ENCODE data around the gene BHMT2. TPM values are rescaled to one million over a fixed set of nuclear protein-coding genes. Genes with fewer than 3 reads are reported as not detected.

BHMT2 gene
- total and polyA plus RNA-seq, 2 of the 4 experiments (the other 2 are of a cell fraction), result 0.36 to 0.60 TPM

DNA sequence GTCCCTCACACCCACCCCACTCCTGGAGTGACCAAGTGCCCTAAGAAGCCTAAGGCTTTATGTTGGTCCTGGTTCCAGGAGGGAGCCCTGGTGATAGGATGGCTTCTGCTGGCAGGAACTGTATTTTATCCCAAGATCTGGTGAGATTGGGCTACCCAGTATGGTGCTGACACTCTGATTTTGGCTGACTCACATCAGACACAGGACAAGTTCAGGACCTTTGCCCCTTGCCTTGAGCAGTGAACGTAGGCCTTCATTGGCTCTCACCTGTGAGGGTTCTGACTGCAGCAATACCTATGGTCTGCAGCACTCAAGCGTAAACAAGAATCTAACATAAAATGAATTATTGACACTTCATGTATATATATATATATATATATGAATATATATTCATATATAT is 67.1 kb downstream of the BHMT2 start:
- H2AK9ac ChIP-seq (replicated peaks; ENCODE audit: low read depth, low read length, poor library complexity), result no peak overlapping the region
- H3K4ac ChIP-seq (ENCODE audit: low read depth, low read length), result no peak overlapping the region
- H3K9me1 ChIP-seq (ENCODE audit: insufficient read depth, low read length), result no peaks in the 10 kb centered on the region
- H2BK15ac ChIP-seq (ENCODE audit: low read depth, low read length), result no peak overlapping the region
- no peak overlapping the region for H3K18ac ChIP-seq (ENCODE audit: low read depth, low read length)
- no peak overlapping the region for H3K4me3 ChIP-seq (ENCODE audit: insufficient read depth, low read depth, low read length)
- no peak overlapping the region for H2AK5ac ChIP-seq (ENCODE audit: low read depth, low read length)
- ATAC-seq (ENCODE audit: low read depth) (no peak), DNase-seq (no peak)
- H2BK120ac ChIP-seq (ENCODE audit: low read depth, low read length), result no peak overlapping the region
- in situ Hi-C loops (cut with MboI; ENCODE audit: low sequenced_read_pairs) (loop anchor here (10.0 kb wide), 1 partner anchor 242 kb away; no protein-coding TSS in a partner anchor), intact Hi-C loops (cut with micrococcal nuclease) (no loop called here), dilution Hi-C loops (cut with HindIII; ENCODE audit: low sequenced_read_pairs, unreplicated experiment) (no loop called here)
- H2AFZ ChIP-seq (replicated peaks; ENCODE audit: low read length, poor library complexity), result no peak overlapping the region
- no peak overlapping the region for H3K23ac ChIP-seq (ENCODE audit: low read depth, low read length)
- H3K36me3 ChIP-seq (ENCODE audit: control insufficient read depth, insufficient read depth, low read length), result no peaks in the 10 kb centered on the region
- no peak overlapping the region for H4K91ac ChIP-seq (ENCODE audit: insufficient read depth, low read depth, low read length)
- H4K8ac ChIP-seq (ENCODE audit: low read depth in 2 of 2, low read length in 2 of 2), result no peak overlapping the region
- H2BK20ac ChIP-seq (ENCODE audit: low read depth, low read length), result no peak overlapping the region
- TF ChIP-seq SMC3 (IDR thresholded peaks at IDR 0.05; ENCODE audit: low read depth, low read length) (no peak), CHD1 (IDR thresholded peaks at IDR 0.05; ENCODE audit: low read depth, low read length) (no peak), MXI1 (IDR thresholded peaks at IDR 0.05; ENCODE audit: borderline replicate concordance, low read depth, low read length) (no peak), RAD21 (IDR thresholded peaks at IDR 0.05; ENCODE audit: low read length) (no peak), CTCF (conservative IDR thresholded peaks at IDR 0.05; ENCODE audit: low read depth, low read length) (no peak), MAFK (IDR thresholded peaks at IDR 0.05; ENCODE audit: low read depth, low read length) (no peak), RFX5 (IDR thresholded peaks at IDR 0.05; ENCODE audit: low read depth, low read length) (no peak), FOS (IDR thresholded peaks at IDR 0.05; ENCODE audit: low read depth, low read length) (no peak), MAZ (IDR thresholded peaks at IDR 0.05; ENCODE audit: borderline replicate concordance, low read depth, low read length) (no peak), RCOR1 (IDR thresholded peaks at IDR 0.05; ENCODE audit: insufficient replicate concordance, low read length) (no peak), NFE2L2 (IDR thresholded peaks at IDR 0.05; ENCODE audit: low read depth, low read length) (no peak), CEBPB (IDR thresholded peaks at IDR 0.05; ENCODE audit: low read depth, low read length) (no peak), BHLHE40 (IDR thresholded peaks at IDR 0.05; ENCODE audit: low read depth, low read length) (no peak), POLR2A (IDR thresholded peaks at IDR 0.05; ENCODE audit: low read depth, low read length) (no peak), ELK1 (IDR thresholded peaks at IDR 0.05; ENCODE audit: borderline replicate concordance, low read depth, low read length) (no peak)
- TF ChIP-seq, protein P1, sequence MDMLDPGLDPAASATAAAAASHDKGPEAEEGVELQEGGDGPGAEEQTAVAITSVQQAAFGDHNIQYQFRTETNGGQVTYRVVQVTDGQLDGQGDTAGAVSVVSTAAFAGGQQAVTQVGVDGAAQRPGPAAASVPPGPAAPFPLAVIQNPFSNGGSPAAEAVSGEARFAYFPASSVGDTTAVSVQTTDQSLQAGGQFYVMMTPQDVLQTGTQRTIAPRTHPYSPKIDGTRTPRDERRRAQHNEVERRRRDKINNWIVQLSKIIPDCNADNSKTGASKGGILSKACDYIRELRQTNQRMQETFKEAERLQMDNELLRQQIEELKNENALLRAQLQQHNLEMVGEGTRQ (IDR thresholded peaks at IDR 0.05; ENCODE audit: low read depth, low read length), result no peak
- H4K20me1 ChIP-seq (ENCODE audit: insufficient read depth, low read length), result no peaks in the 10 kb centered on the region
- no peak overlapping the region for H3K4me2 ChIP-seq (ENCODE audit: low read depth, low read length)
- no peak overlapping the region for H3K9ac ChIP-seq (ENCODE audit: low read depth, low read length)
- ChIA-PET POLR2A (ENCODE audit: unreplicated experiment) (no interaction called here), CTCF (no interaction called here)
- no peak overlapping the region for H3K27ac ChIP-seq (ENCODE audit: insufficient read depth, low read length)
- H3K14ac ChIP-seq (replicated peaks; ENCODE audit: low read depth, low read length), result no peak overlapping the region
- no peak overlapping the region for H3K56ac ChIP-seq (ENCODE audit: extremely low read depth, insufficient read depth, low read length)
- WGBS, 2 experiments (ENCODE audit: extremely low coverage in 2 of 2, insufficient read length in 1 of 2), result no CpG with 5 or more reads among the region's 2 CpGs
- peaks cover 8% of the 10 kb centered on the region for H3K27me3 ChIP-seq (ENCODE audit: control insufficient read depth, insufficient read depth, low read length)
- BruUV-seq (replicated peaks), result no TSS peak
- no peak overlapping the region for H4K5ac ChIP-seq (ENCODE audit: low read depth, low read length)
- no peaks in the 10 kb centered on the region for H3K4me1 ChIP-seq (ENCODE audit: control insufficient read depth, insufficient read depth, low read length)
- H3K9me3 ChIP-seq (ENCODE audit: control insufficient read depth, insufficient read depth, low read length), result peaks cover 10% of the 10 kb centered on the region
- no peak overlapping the region for H2BK5ac ChIP-seq (ENCODE audit: low read depth, low read length, poor library complexity, severe bottlenecking)
- no peaks in the 10 kb centered on the region for H3K79me1 ChIP-seq (ENCODE audit: low read depth in 1 of 2, low read length in 2 of 2)

All from IMR-90 (cell line).